HepG2 (cell line): Measurements from ENCODE around the gene DNASE1. TPM values are rescaled to one million over a fixed set of nuclear protein-coding genes. Genes with fewer than 3 reads are reported as not detected.

ENCODE experiments used
- ATAC-seq: fragments of 200-7000 bp; cut with Tn5 transposase; 3 replicates; pipeline ENCODE4 v1.9.1; 2020; ENCODE audit warnings: mild to moderate bottlenecking, moderate library complexity
- BruUV-seq: library from RNA; stranded (reverse); fragments of 400-500 nt; replicated peaks from 2 replicates; lab custom pipeline; 2021; lab: Mats Ljungman, UMichigan
- CTCF ChIA-PET: fragments of 300-600 bp; formaldehyde crosslinking; extraction: SDS; loops from one replicate; lab custom pipeline; 2021; ENCODE audit warnings: low total read pairs, inconsistent platforms, low intra/inter-chr PET ratio; lab: Yijun Ruan, JAX
- POLR2A ChIA-PET: fragments of 350-600 bp; sonication (Branson Sonifier 250); formaldehyde crosslinking; loops from one replicate; lab custom pipeline; 2020; ENCODE audit warnings: antibody characterized with exemption, inconsistent platforms; lab: Yijun Ruan, JAX
- DNase-seq: peaks from one replicate; pipeline ENCODE4 v3.0.0-alpha.2; 2015; ENCODE audit warnings: low spot score
- FAIRE-seq: peaks from 3 replicates; lab custom pipeline; 2011; peaks lifted over from hg19 to GRCh38; lab: Jason Lieb, UNC
- H2AFZ ChIP-seq: one replicate; pipeline ENCODE4 v1.6.1; 2011; ENCODE audit warnings: low read length, inconsistent platforms
- H3K27ac ChIP-seq: fragments of 300-600 bp; 3 replicates; pipeline ENCODE4 v1.8.0; 2011; ENCODE audit warnings: mixed run types, mild to moderate bottlenecking, mixed read lengths, low read length, inconsistent platforms; ENCODE audit not compliant: insufficient read depth; ENCODE audit errors: extremely low read length
- H3K27me3 ChIP-seq, 2 experiments: fragments of 200-600 bp in 1 of 2; 2 replicates in 1 of 2; 3 replicates in 1 of 2; pipeline versions ENCODE4 v1.6.0 to v1.8.0; 2011; ENCODE audit warnings: low read length in 2 of 2, mild to moderate bottlenecking in 2 of 2, moderate library complexity in 2 of 2, inconsistent platforms in 1 of 2; ENCODE audit not compliant: insufficient read depth in 2 of 2, control insufficient read depth in 1 of 2
- H3K36me3 ChIP-seq, 2 experiments: fragments of 200-600 bp in 1 of 2; replicated peaks in 1 of 2; 2 replicates in 1 of 2; 3 replicates in 1 of 2; pipeline versions ENCODE4 v1.5.1 to v1.8.0; 2011; ENCODE audit warnings: low read length in 2 of 2, inconsistent platforms in 1 of 2; ENCODE audit not compliant: insufficient read depth in 2 of 2, control insufficient read depth in 1 of 2
- H3K4me1 ChIP-seq: 2 replicates; pipeline ENCODE4 v1.5.1; 2012; ENCODE audit warnings: low read length, inconsistent platforms; ENCODE audit not compliant: insufficient read depth
- H3K4me2 ChIP-seq: 2 replicates; pipeline ENCODE4 v1.6.0; 2011; ENCODE audit warnings: low read depth, low read length, inconsistent platforms
- H3K4me3 ChIP-seq, 3 experiments: fragments of 200-600 bp in 1 of 3; sonication (generic), shearing (Covaris generic) in 1 of 3; replicated peaks in 1 of 3; 2 replicates each; pipeline ENCODE4 v1.5.1; 2011 to 2016; ENCODE audit warnings: low read length in 3 of 3, inconsistent platforms in 2 of 3, low read depth in 2 of 3, mild to moderate bottlenecking in 2 of 3, control low read depth in 1 of 3, mixed read lengths in 1 of 3; ENCODE audit not compliant: insufficient read depth in 1 of 3
- H3K79me2 ChIP-seq: one replicate; pipeline ENCODE4 v1.6.1; 2011; ENCODE audit warnings: low read length, inconsistent platforms; ENCODE audit not compliant: insufficient read depth
- H3K9ac ChIP-seq: 2 replicates; pipeline ENCODE4 v1.6.0; 2011; ENCODE audit warnings: mild to moderate bottlenecking, low read depth, low read length, inconsistent platforms; ENCODE audit not compliant: insufficient read depth
- H3K9me3 ChIP-seq: 2 replicates; pipeline ENCODE4 v1.5.1; 2012; ENCODE audit warnings: mild to moderate bottlenecking, low read length
- H4K20me1 ChIP-seq: 2 replicates; pipeline ENCODE4 v1.6.0; 2011; ENCODE audit warnings: inconsistent platforms, mild to moderate bottlenecking, low read length, moderate library complexity; ENCODE audit not compliant: insufficient read depth
- ISX ChIP-seq: sonication (generic); formaldehyde crosslinking; conservative IDR thresholded peaks from 2 replicates; pipeline ENCODE4 v1.5.0; 2020; ENCODE audit warnings: missing genetic modification reagents
- XRCC5 ChIP-seq: fragments of 200-400 bp; formaldehyde crosslinking; optimal IDR thresholded peaks from 2 replicates; pipeline ENCODE3; 2017; ENCODE audit warnings: mild to moderate bottlenecking, low read length
- ZBTB38 ChIP-seq: sonication (generic); formaldehyde crosslinking; IDR thresholded peaks from 2 replicates; pipeline ENCODE4 v1.5.1; 2020; ENCODE audit warnings: mild to moderate bottlenecking, missing genetic modification reagents
- ZBTB7B ChIP-seq: sonication (generic); formaldehyde crosslinking; IDR thresholded peaks from 2 replicates; pipeline ENCODE4 v1.4.0; 2020; ENCODE audit warnings: missing genetic modification reagents
- ZNF121 ChIP-seq: sonication (generic); formaldehyde crosslinking; IDR thresholded peaks from 2 replicates; pipeline ENCODE4 v1.5.0; 2020; ENCODE audit warnings: mild to moderate bottlenecking, missing genetic modification reagents
- ZNF496 ChIP-seq: sonication (generic); formaldehyde crosslinking; IDR thresholded peaks from 2 replicates; pipeline ENCODE4 v1.8.1; 2023; ENCODE audit warnings: mild to moderate bottlenecking, moderate library complexity, missing genetic modification reagents; ENCODE audit not compliant: insufficient replicate concordance
- ZNF709 ChIP-seq: sonication (generic); formaldehyde crosslinking; IDR thresholded peaks from 2 replicates; pipeline ENCODE4 v1.5.0; 2020; ENCODE audit warnings: mild to moderate bottlenecking, missing genetic modification reagents
- ZNF737 ChIP-seq: sonication (generic); formaldehyde crosslinking; IDR thresholded peaks from 2 replicates; pipeline ENCODE4 v1.5.0; 2020; ENCODE audit warnings: missing genetic modification reagents, mild to moderate bottlenecking, borderline replicate concordance
- ZNF770 ChIP-seq: sonication (generic); formaldehyde crosslinking; IDR thresholded peaks from 2 replicates; pipeline ENCODE4 v1.5.0; 2020; ENCODE audit warnings: mild to moderate bottlenecking, missing genetic modification reagents
- WGBS: methylation state at CpG from one replicate; pipeline ENCODE4 v1.1.6; 2017; ENCODE audit warnings: low lambda C conversion rate; 5-methylcytosine and 5-hydroxymethylcytosine counted together
- in situ Hi-C: cut with HindIII; loops from 2 replicates; pipeline ENCODE4 v1.10.0; 2017; ENCODE audit warnings: low pct_unique_long_range_greater_than_20kb; ENCODE audit not compliant: extremely low pct_ligation_motif_present
- intact Hi-C: fragments of 100-400 bp; cut with micrococcal nuclease; formaldehyde crosslinking; loops from one replicate; pipeline ENCODE4 v1.10.0; 2022; ENCODE audit not compliant: unreplicated experiment
- polyA plus RNA-seq, 8 experiments: library from polyadenylated mRNA; depleted of rRNA in 3 of 8; stranded (reverse) in 7 of 8; unstranded in 1 of 8; fragments of >200 nt; fragmentation: Illumina TruSeq in 4 of 8; extraction: Trizol in 4 of 8; gene quantifications; 2 replicates each; pipeline versions ENCODE4 v1.2.1 to v1.2.3, GENCODE V29; 2011 to 2016; ENCODE audit warnings: low read depth in 4 of 8, missing spikeins in 1 of 8, mixed read lengths in 1 of 8; ENCODE audit not compliant: insufficient read depth in 1 of 8
- total RNA-seq, 5 experiments: library from RNA; depleted of rRNA; stranded (reverse); fragments of >200 nt; fragmentation: Illumina TruSeq; extraction: Trizol; gene quantifications; 2 replicates each; pipeline ENCODE4 v1.2.3, GENCODE V29; 2016; ENCODE audit warnings: low read depth in 1 of 5
- TF ChIP-seq, protein P1 (sequence below): sonication (generic); formaldehyde crosslinking; IDR thresholded peaks from 2 replicates; pipeline ENCODE4 v1.5.0; 2020; ENCODE audit warnings: missing genetic modification reagents

The DNASE1 gene
- total and polyA plus RNA-seq, 2 of the 13 experiments (the other 11 are each of a cell fraction or from before 2014, with no cell fraction given), result 7.1 to 11.1 TPM

DNA sequence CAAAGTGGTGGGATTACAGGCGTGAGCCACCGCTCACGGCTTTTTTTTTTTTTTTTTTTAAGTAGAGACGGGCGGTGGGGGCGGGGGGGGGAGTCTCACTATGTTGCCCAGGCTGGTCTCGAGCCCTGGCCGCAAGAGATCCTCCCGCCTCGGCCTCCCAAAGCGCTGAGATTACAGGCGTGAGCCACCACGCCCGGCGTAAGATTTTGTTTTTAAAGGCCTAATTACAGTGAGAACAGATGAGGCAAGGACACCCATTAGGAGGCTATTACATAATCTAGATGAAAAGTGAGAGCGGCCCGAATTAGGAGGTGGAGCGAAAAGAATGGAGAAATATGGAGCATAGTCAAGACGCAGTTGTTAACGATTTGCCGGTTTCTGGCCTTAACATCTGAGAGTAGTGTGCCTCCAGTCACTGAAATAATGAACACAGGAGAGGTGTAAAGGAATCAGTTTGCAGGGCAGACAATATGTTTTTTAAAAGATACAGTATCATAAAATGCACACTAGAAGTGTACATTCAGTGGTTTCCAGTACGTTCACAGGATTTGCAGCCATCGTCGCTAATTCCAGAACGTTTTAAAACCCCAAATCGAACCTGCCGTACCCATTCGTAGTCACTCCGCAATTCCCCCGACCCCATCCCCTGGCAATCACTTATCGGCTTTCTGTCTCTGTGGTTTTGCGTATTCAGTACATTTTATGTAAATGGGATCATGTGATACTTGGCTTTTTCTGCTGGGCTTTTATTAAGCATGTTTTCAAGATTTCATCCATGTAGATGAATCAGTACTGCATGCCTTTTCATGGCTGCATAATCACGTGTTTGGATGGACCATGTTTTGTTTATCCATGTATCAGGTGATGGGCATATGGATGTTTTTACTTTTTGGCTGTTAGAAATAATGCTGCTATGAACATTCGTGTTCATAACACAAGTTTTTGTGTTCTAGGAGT lies 41.7 kb upstream of the DNASE1 start (continued):
- TF ChIP-seq ZNF770 (CRISPR knock-in tag) (peak; percentile 58; the same call in 1 of the 2 replicates), ZNF737 (CRISPR knock-in tag) (no peak), ISX (CRISPR knock-in tag) (no peak), XRCC5 (no peak), ZNF709 (no peak), ZNF496 (CRISPR knock-in tag) (no peak), ZBTB7B (CRISPR knock-in tag) (no peak), ZBTB38 (CRISPR knock-in tag) (peak; percentile 79; the same call in 1 of the 2 replicates), ZNF121 (peak; percentile 46; the same call in 1 of the 2 replicates)

GRCh38 chr16:3618769-3619141 lies 35.7 kb upstream of the DNASE1 start:
- TF ChIP-seq, protein P1, sequence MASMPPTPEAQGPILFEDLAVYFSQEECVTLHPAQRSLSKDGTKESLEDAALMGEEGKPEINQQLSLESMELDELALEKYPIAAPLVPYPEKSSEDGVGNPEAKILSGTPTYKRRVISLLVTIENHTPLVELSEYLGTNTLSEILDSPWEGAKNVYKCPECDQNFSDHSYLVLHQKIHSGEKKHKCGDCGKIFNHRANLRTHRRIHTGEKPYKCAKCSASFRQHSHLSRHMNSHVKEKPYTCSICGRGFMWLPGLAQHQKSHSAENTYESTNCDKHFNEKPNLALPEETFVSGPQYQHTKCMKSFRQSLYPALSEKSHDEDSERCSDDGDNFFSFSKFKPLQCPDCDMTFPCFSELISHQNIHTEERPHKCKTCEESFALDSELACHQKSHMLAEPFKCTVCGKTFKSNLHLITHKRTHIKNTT (CRISPR knock-in tag), result no peak
- 0 out of 2 replicates have a peak, but pooled peaks have one; percentile 37 for TF ChIP-seq ZNF770 (CRISPR knock-in tag)
- Histone ChIP-seq H3K9ac (no peak overlapping the region), H2AFZ (no peak overlapping the region), H3K4me2 (no peak overlapping the region), H3K9me3 (no peaks in the 10 kb centered on the region), H3K79me2 (peaks cover 24% of the 10 kb centered on the region), H3K27me3 (no peaks in the 10 kb centered on the region), H4K20me1 (no peaks in the 10 kb centered on the region), H3K27ac (no peak overlapping the region), H3K36me3 (no peaks in the 10 kb centered on the region), H3K4me1 (peaks cover 16% of the 10 kb centered on the region), H3K4me3 (no peak overlapping the region)
- ATAC-seq (no peak), DNase-seq (no peak), FAIRE-seq (no peak)
- in situ Hi-C loops, result no loop called here
- POLR2A ChIA-PET, result no interaction called here
- 85% methylated on average over 3 of the region's 3 CpGs for WGBS
- no TSS peak for BruUV-seq
- CTCF ChIA-PET, result no interaction called here
- intact Hi-C loops, result no loop called here
